Neural cell (in vitro differentiated cells): ENCODE measurements around the gene HHIPL1.

Experiments used
- EZH2 ChIP-seq: fragments of 200-600, 300-800 bp; shearing (Covaris generic), sonication (generic); IDR thresholded peaks from 2 replicates; pipeline ENCODE4 v1.6.1; 2014; ENCODE audit warnings: antibody characterized with exemption, low read length, borderline replicate concordance, mild to moderate bottlenecking; ENCODE audit not compliant: insufficient read depth, poor library complexity, severe bottlenecking
- POLR2AphosphoS5 ChIP-seq: IDR thresholded peaks from 2 replicates; pipeline ENCODE4 v1.6.1; 2012
- TF ChIP-seq, protein P1 (sequence below): fragments of 450-650 bp; IDR thresholded peaks from 2 replicates; pipeline ENCODE4 v1.5.1; 2014; ENCODE audit warnings: antibody characterized with exemption, mild to moderate bottlenecking, moderate library complexity; ENCODE audit not compliant: poor library complexity, severe bottlenecking
- TF ChIP-seq, protein P2 (sequence below): IDR thresholded peaks from 2 replicates; pipeline ENCODE4 v1.6.1; 2012; ENCODE audit warnings: borderline replicate concordance

DNA sequence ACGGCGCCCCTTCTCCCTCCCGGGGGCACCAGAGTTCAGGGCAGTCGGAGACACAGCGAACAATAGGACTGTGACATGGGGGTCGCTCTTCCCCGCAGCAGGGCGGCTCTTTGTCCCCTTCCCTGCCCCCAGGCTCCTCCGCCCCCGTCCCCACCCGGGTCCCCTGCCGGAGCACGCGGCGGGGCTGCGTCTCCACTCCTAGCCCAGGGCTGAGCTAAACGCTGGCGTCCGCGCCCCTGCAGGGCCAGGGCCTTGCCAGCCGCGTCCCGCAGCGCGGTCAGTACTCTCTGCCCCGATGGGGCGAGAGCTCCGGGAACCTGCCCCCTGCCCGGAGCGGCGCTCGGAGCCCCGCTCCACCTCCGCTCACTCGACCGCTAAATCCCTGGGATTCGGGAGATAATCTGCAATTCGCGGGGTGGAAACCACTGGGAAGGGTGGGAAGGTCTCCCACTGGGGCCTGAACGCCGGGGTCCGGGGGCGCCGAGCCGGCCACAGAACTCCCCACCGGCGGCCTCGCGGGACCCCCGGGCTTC is 40.1 kb upstream of the HHIPL1 start:
- TF ChIP-seq POLR2AphosphoS5 = peak; percentile 1
- TF ChIP-seq, protein P1, sequence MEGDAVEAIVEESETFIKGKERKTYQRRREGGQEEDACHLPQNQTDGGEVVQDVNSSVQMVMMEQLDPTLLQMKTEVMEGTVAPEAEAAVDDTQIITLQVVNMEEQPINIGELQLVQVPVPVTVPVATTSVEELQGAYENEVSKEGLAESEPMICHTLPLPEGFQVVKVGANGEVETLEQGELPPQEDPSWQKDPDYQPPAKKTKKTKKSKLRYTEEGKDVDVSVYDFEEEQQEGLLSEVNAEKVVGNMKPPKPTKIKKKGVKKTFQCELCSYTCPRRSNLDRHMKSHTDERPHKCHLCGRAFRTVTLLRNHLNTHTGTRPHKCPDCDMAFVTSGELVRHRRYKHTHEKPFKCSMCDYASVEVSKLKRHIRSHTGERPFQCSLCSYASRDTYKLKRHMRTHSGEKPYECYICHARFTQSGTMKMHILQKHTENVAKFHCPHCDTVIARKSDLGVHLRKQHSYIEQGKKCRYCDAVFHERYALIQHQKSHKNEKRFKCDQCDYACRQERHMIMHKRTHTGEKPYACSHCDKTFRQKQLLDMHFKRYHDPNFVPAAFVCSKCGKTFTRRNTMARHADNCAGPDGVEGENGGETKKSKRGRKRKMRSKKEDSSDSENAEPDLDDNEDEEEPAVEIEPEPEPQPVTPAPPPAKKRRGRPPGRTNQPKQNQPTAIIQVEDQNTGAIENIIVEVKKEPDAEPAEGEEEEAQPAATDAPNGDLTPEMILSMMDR = no peak
- TF ChIP-seq, protein P2, sequence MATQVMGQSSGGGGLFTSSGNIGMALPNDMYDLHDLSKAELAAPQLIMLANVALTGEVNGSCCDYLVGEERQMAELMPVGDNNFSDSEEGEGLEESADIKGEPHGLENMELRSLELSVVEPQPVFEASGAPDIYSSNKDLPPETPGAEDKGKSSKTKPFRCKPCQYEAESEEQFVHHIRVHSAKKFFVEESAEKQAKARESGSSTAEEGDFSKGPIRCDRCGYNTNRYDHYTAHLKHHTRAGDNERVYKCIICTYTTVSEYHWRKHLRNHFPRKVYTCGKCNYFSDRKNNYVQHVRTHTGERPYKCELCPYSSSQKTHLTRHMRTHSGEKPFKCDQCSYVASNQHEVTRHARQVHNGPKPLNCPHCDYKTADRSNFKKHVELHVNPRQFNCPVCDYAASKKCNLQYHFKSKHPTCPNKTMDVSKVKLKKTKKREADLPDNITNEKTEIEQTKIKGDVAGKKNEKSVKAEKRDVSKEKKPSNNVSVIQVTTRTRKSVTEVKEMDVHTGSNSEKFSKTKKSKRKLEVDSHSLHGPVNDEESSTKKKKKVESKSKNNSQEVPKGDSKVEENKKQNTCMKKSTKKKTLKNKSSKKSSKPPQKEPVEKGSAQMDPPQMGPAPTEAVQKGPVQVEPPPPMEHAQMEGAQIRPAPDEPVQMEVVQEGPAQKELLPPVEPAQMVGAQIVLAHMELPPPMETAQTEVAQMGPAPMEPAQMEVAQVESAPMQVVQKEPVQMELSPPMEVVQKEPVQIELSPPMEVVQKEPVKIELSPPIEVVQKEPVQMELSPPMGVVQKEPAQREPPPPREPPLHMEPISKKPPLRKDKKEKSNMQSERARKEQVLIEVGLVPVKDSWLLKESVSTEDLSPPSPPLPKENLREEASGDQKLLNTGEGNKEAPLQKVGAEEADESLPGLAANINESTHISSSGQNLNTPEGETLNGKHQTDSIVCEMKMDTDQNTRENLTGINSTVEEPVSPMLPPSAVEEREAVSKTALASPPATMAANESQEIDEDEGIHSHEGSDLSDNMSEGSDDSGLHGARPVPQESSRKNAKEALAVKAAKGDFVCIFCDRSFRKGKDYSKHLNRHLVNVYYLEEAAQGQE = peak; percentile 62
- no peak for TF ChIP-seq EZH2
